HEK293T (cell line): Measurements from ENCODE around the gene HLA-DRB5.

Experiments used
- BHLHE40 ChIP-seq: fragments of 450-650 bp; IDR thresholded peaks from 2 replicates; pipeline ENCODE4 v1.6.1; 2016; ENCODE audit warnings: mild to moderate bottlenecking, moderate library complexity, borderline replicate concordance
- ELF4 ChIP-seq: fragments of 450-650 bp; IDR thresholded peaks from 2 replicates; pipeline ENCODE4 v1.6.1; 2017; ENCODE audit warnings: antibody characterized with exemption
- FOXA1 ChIP-seq: fragments of 450-650 bp; IDR thresholded peaks from 2 replicates; pipeline ENCODE4 v1.6.1; 2016; ENCODE audit warnings: mild to moderate bottlenecking
- FOXK2 ChIP-seq: fragments of 450-650 bp; IDR thresholded peaks from 2 replicates; pipeline ENCODE4 v1.6.1; 2016; ENCODE audit warnings: mild to moderate bottlenecking
- FOXM1 ChIP-seq: fragments of 450-650 bp; IDR thresholded peaks from 2 replicates; pipeline ENCODE4 v1.6.1; 2017; ENCODE audit warnings: mild to moderate bottlenecking, borderline replicate concordance
- HDGF ChIP-seq: fragments of 450-650 bp; IDR thresholded peaks from 2 replicates; pipeline ENCODE4 v1.6.1; 2017; ENCODE audit warnings: antibody characterized with exemption, borderline replicate concordance
- LEF1 ChIP-seq: fragments of 450-650 bp; IDR thresholded peaks from 2 replicates; pipeline ENCODE4 v1.6.1; 2017; ENCODE audit warnings: mild to moderate bottlenecking, borderline replicate concordance
- PKNOX1 ChIP-seq: fragments of 450-650 bp; IDR thresholded peaks from 2 replicates; pipeline ENCODE4 v1.6.1; 2016
- SP1 ChIP-seq: fragments of 450-650 bp; IDR thresholded peaks from 2 replicates; pipeline ENCODE4 v1.6.1; 2017
- TARDBP ChIP-seq: fragments of 450-650 bp; IDR thresholded peaks from 2 replicates; pipeline ENCODE4 v1.6.1; 2016

- TF ChIP-seq SP1 (no peak), TARDBP (no peak), HDGF (no peak), PKNOX1 (no peak), FOXM1 (no peak), FOXA1 (no peak), BHLHE40 (no peak), ELF4 (no peak), LEF1 (no peak), FOXK2 (no peak)
Observed at GRCh38 chr6:32517654-32518445, 12.2 kb downstream of the HLA-DRB5 start.
